ENCODE data around the gene UPF2.

GRCh38 chr10:11891776-11892486 is 150.7 kb downstream of the UPF2 start:
- TF ChIP-seq CTCF (IDR thresholded peaks at IDR 0.05; ENCODE audit: poor library complexity, severe bottlenecking) (no peak), EZH2 (IDR thresholded peaks at IDR 0.05; ENCODE audit: borderline replicate concordance, insufficient read depth, low read length, poor library complexity, severe bottlenecking) (no peak), POLR2AphosphoS5 (IDR thresholded peaks at IDR 0.05) (no peak)
